Trophoblast cell (in vitro differentiated cells and primary cell): ENCODE measurements around the gene GPALPP1.

ENCODE experiments used
- DNase-seq, 2 donors: peaks; one replicate each; pipeline ENCODE4 v3.0.0-alpha.2; 2016
- H2AFZ ChIP-seq: 2 replicates; pipeline ENCODE4 v1.6.1; 2013; ENCODE audit warnings: low read length, moderate library complexity, mild to moderate bottlenecking; ENCODE audit not compliant: insufficient read depth, poor library complexity
- H2AK5ac ChIP-seq: 2 replicates; pipeline ENCODE4 v1.6.1; 2013; ENCODE audit warnings: mild to moderate bottlenecking, low read length
- H2BK120ac ChIP-seq: 2 replicates; pipeline ENCODE4 v1.6.1; 2013; ENCODE audit warnings: low read length, mild to moderate bottlenecking, moderate library complexity; ENCODE audit not compliant: insufficient read depth, poor library complexity
- H2BK12ac ChIP-seq: 2 replicates; pipeline ENCODE4 v1.6.1; 2013; ENCODE audit warnings: mild to moderate bottlenecking, low read length, moderate library complexity
- H2BK5ac ChIP-seq: 2 replicates; pipeline ENCODE4 v1.6.1; 2013; ENCODE audit warnings: low read length, low read depth, moderate library complexity, mild to moderate bottlenecking; ENCODE audit not compliant: poor library complexity
- H3K14ac ChIP-seq: 2 replicates; pipeline ENCODE4 v1.6.1; 2013; ENCODE audit warnings: mild to moderate bottlenecking, low read length
- H3K18ac ChIP-seq: 2 replicates; pipeline ENCODE4 v1.6.1; 2013; ENCODE audit warnings: mild to moderate bottlenecking, low read length
- H3K23ac ChIP-seq: 2 replicates; pipeline ENCODE4 v1.6.1; 2013; ENCODE audit warnings: low read length
- H3K27ac ChIP-seq: 2 replicates; pipeline ENCODE4 v1.5.1; 2013; ENCODE audit warnings: low read depth, mild to moderate bottlenecking, inconsistent platforms, low read length, moderate library complexity
- H3K27me3 ChIP-seq: 2 replicates; pipeline ENCODE4 v1.6.1; 2013; ENCODE audit warnings: inconsistent platforms, mild to moderate bottlenecking, low read length, moderate library complexity; ENCODE audit not compliant: insufficient read depth
- H3K36me3 ChIP-seq, 2 experiments: 1 replicate in 1 of 2; 2 replicates in 1 of 2; pipeline ENCODE4 v1.6.1; 2013; ENCODE audit warnings: low read length in 2 of 2, mild to moderate bottlenecking in 2 of 2, moderate library complexity in 1 of 2; ENCODE audit not compliant: insufficient read depth in 2 of 2, control insufficient read depth in 1 of 2
- H3K4ac ChIP-seq: 2 replicates; pipeline ENCODE4 v1.6.1; 2013; ENCODE audit warnings: low read depth, mild to moderate bottlenecking, low read length, moderate library complexity
- H3K4me1 ChIP-seq, 2 experiments: 1 replicate in 1 of 2; 2 replicates in 1 of 2; pipeline ENCODE4 v1.6.1; 2013; ENCODE audit warnings: low read length in 2 of 2, mild to moderate bottlenecking in 2 of 2, moderate library complexity in 1 of 2; ENCODE audit not compliant: insufficient read depth in 2 of 2, control insufficient read depth in 1 of 2
- H3K4me2 ChIP-seq: 2 replicates; pipeline ENCODE4 v1.6.1; 2013; ENCODE audit warnings: inconsistent platforms, mild to moderate bottlenecking, low read length, moderate library complexity
- H3K4me3 ChIP-seq: 2 replicates; pipeline ENCODE4 v1.5.1; 2013; ENCODE audit warnings: mild to moderate bottlenecking, low read depth, low read length, inconsistent platforms
- H3K79me1 ChIP-seq: one replicate; pipeline ENCODE4 v1.6.1; 2013; ENCODE audit warnings: low read length
- H3K79me2 ChIP-seq: 2 replicates; pipeline ENCODE4 v1.6.1; 2013; ENCODE audit warnings: low read length, mild to moderate bottlenecking; ENCODE audit not compliant: control insufficient read depth, insufficient read depth, poor library complexity
- H3K9ac ChIP-seq: 2 replicates; pipeline ENCODE4 v1.6.1; 2013; ENCODE audit warnings: mild to moderate bottlenecking, low read length
- H3K9me3 ChIP-seq: 2 replicates; pipeline ENCODE4 v1.6.1; 2013; ENCODE audit warnings: low read depth, mild to moderate bottlenecking, control low read depth, inconsistent platforms, low read length; ENCODE audit not compliant: insufficient read depth
- H4K12ac ChIP-seq: 2 replicates; pipeline ENCODE4 v1.6.1; 2013; ENCODE audit warnings: low read depth, mild to moderate bottlenecking, low read length, moderate library complexity
- H4K8ac ChIP-seq: 2 replicates; pipeline ENCODE4 v1.6.1; 2013; ENCODE audit warnings: low read depth, mild to moderate bottlenecking, low read length, moderate library complexity
- H4K91ac ChIP-seq: one replicate; pipeline ENCODE4 v1.6.1; 2013; ENCODE audit warnings: low read depth, mild to moderate bottlenecking, low read length, moderate library complexity
- WGBS: extraction: QIAGEN DNeasy Blood & Tissue Kit; methylation state at CpG from one replicate; pipeline ENCODE4 v1.1.7; 2013; ENCODE audit warnings: missing lambda C conversion rate; ENCODE audit not compliant: insufficient read length, insufficient coverage; ENCODE audit errors: extremely low coverage; 5-methylcytosine and 5-hydroxymethylcytosine counted together

Gene GPALPP1

GRCh38 chr13:45036206-45036605 lies 46.9 kb downstream of the GPALPP1 start:
- Histone ChIP-seq H3K27ac (no peak overlapping the region), H3K79me1 (no peaks in the 10 kb centered on the region), H3K23ac (no peak overlapping the region), H3K4me2 (no peak overlapping the region), H3K9ac (no peak overlapping the region), H3K4ac (no peak overlapping the region), H4K12ac (no peak overlapping the region), H3K14ac (no peak overlapping the region), H3K4me3 (no peak overlapping the region), H3K79me2 (no peaks in the 10 kb centered on the region), H2BK5ac (no peak overlapping the region), H2AFZ (no peak overlapping the region), H3K18ac (no peak overlapping the region), H3K9me3 (no peaks in the 10 kb centered on the region), H2BK120ac (no peak overlapping the region), H3K4me1 (no peaks in the 10 kb centered on the region), H3K36me3 (peaks cover 2 to 4% of the 10 kb centered on the region in 2 experiments), H4K8ac (no peak overlapping the region), H2AK5ac (no peak overlapping the region), H2BK12ac (no peak overlapping the region), H3K27me3 (no peaks in the 10 kb centered on the region), H4K91ac (no peak overlapping the region)
- no peak for DNase-seq

GRCh38 chr13:45040173-45040572 lies 50.8 kb downstream of the GPALPP1 start:
- no peak overlapping the region for H3K18ac ChIP-seq
- no peak overlapping the region for H4K12ac ChIP-seq
- no peak for DNase-seq
- H2BK5ac ChIP-seq, result no peak overlapping the region
- no peak overlapping the region for H3K4me2 ChIP-seq
- H2AK5ac ChIP-seq, result no peak overlapping the region
- no peak overlapping the region for H2BK12ac ChIP-seq
- H3K79me2 ChIP-seq, result no peaks in the 10 kb centered on the region
- no peaks in the 10 kb centered on the region for H3K27me3 ChIP-seq
- no CpG with 5 or more reads among the region's 1 CpG for WGBS
- no peaks in the 10 kb centered on the region for H3K9me3 ChIP-seq
- no peak overlapping the region for H4K91ac ChIP-seq
- H3K9ac ChIP-seq, result no peak overlapping the region
- H3K14ac ChIP-seq, result no peak overlapping the region
- H3K79me1 ChIP-seq, result no peaks in the 10 kb centered on the region
- H3K23ac ChIP-seq, result no peak overlapping the region
- no peak overlapping the region for H3K27ac ChIP-seq
- peaks cover 0 to 4% of the 10 kb centered on the region in 2 experiments for H3K36me3 ChIP-seq
- no peak overlapping the region for H3K4me3 ChIP-seq
- no peak overlapping the region for H3K4ac ChIP-seq
- no peaks in the 10 kb centered on the region for H3K4me1 ChIP-seq
- H4K8ac ChIP-seq, result no peak overlapping the region
- H2AFZ ChIP-seq, result no peak overlapping the region
- no peak overlapping the region for H2BK120ac ChIP-seq

GRCh38 chr13:45040622-45041021 lies 51.3 kb downstream of the GPALPP1 start:
- Histone ChIP-seq H3K27ac (no peak overlapping the region), H3K36me3 (peaks cover 0 to 4% of the 10 kb centered on the region in 2 experiments), H2AFZ (no peak overlapping the region), H2BK120ac (no peak overlapping the region), H4K12ac (no peak overlapping the region), H3K79me2 (no peaks in the 10 kb centered on the region), H4K8ac (no peak overlapping the region), H3K14ac (no peak overlapping the region), H2BK5ac (no peak overlapping the region), H3K9me3 (no peaks in the 10 kb centered on the region), H2BK12ac (no peak overlapping the region), H3K9ac (no peak overlapping the region), H3K23ac (no peak overlapping the region), H2AK5ac (no peak overlapping the region), H3K4me1 (no peaks in the 10 kb centered on the region), H3K18ac (no peak overlapping the region), H3K4ac (no peak overlapping the region), H4K91ac (no peak overlapping the region), H3K4me3 (no peak overlapping the region), H3K4me2 (no peak overlapping the region), H3K79me1 (no peaks in the 10 kb centered on the region), H3K27me3 (no peaks in the 10 kb centered on the region)
- no peak for DNase-seq
- no CpG with 5 or more reads among the region's 3 CpGs for WGBS

GRCh38 chr13:45042539-45042938 lies 53.2 kb downstream of the GPALPP1 start:
- no peak overlapping the region for H2BK12ac ChIP-seq
- H4K91ac ChIP-seq, result no peak overlapping the region
- H3K79me2 ChIP-seq, result no peaks in the 10 kb centered on the region
- H2BK5ac ChIP-seq, result no peak overlapping the region
- H3K4me1 ChIP-seq, result no peaks in the 10 kb centered on the region
- no peak overlapping the region for H2AK5ac ChIP-seq
- H3K79me1 ChIP-seq, result no peaks in the 10 kb centered on the region
- H3K18ac ChIP-seq, result no peak overlapping the region
- no CpG with 5 or more reads among the region's 3 CpGs for WGBS
- H3K23ac ChIP-seq, result no peak overlapping the region
- no peak overlapping the region for H3K4ac ChIP-seq
- H3K27ac ChIP-seq, result no peak overlapping the region
- peaks cover 0 to 2% of the 10 kb centered on the region in 2 experiments for H3K36me3 ChIP-seq
- H4K12ac ChIP-seq, result no peak overlapping the region
- no peak overlapping the region for H3K14ac ChIP-seq
- no peak overlapping the region for H3K4me3 ChIP-seq
- no peaks in the 10 kb centered on the region for H3K27me3 ChIP-seq
- H2BK120ac ChIP-seq, result no peak overlapping the region
- no peak for DNase-seq
- H2AFZ ChIP-seq, result no peak overlapping the region
- H3K9me3 ChIP-seq, result no peaks in the 10 kb centered on the region
- no peak overlapping the region for H3K9ac ChIP-seq
- no peak overlapping the region for H3K4me2 ChIP-seq
- no peak overlapping the region for H4K8ac ChIP-seq
